WTC11 (cell line): Measurements from ENCODE around the gene KIT. TPM values are rescaled to one million over a fixed set of nuclear protein-coding genes. Genes with fewer than 3 reads are reported as not detected.

ENCODE experiments used
- ATAC-seq: fragments of 200-7000 bp; cut with Tn5 transposase; 2 replicates; pipeline ENCODE4 v1.10.0; 2021; ENCODE audit warnings: mild to moderate bottlenecking, moderate library complexity
- CTCF ChIA-PET: fragments of 300-600 bp; sonication (Branson Sonifier 250); formaldehyde crosslinking; loops from one replicate; lab custom pipeline; 2021; ENCODE audit warnings: antibody characterized with exemption; lab: Charles Lee
- POLR2A ChIA-PET: fragments of 350-600 bp; sonication (Branson Sonifier 250); formaldehyde crosslinking; loops from one replicate; lab custom pipeline; 2021; ENCODE audit warnings: antibody characterized with exemption; lab: Charles Lee
- DNase-seq: peaks from one replicate; pipeline ENCODE4 v3.0.0; 2021; ENCODE audit warnings: low spot score
- H3K27ac Mint-ChIP-seq: 2 replicates; pipeline ENCODE4 v1.8.0; 2021; ENCODE audit warnings: mixed read lengths
- H3K27me3 Mint-ChIP-seq: 2 replicates; pipeline ENCODE4 v1.8.0; 2021; ENCODE audit warnings: low read depth, mild to moderate bottlenecking, moderate library complexity, mixed read lengths
- H3K36me3 Mint-ChIP-seq: 2 replicates; pipeline ENCODE4 v1.8.0; 2021; ENCODE audit warnings: mixed read lengths
- H3K4me1 Mint-ChIP-seq: 2 replicates; pipeline ENCODE4 v1.8.0; 2022; ENCODE audit warnings: mixed read lengths
- H3K4me3 Mint-ChIP-seq: 2 replicates; pipeline ENCODE4 v1.8.0; 2021; ENCODE audit warnings: mild to moderate bottlenecking, moderate library complexity, mixed read lengths
- H3K9me3 Mint-ChIP-seq: 2 replicates; pipeline ENCODE4 v1.8.0; 2021; ENCODE audit warnings: mixed read lengths
- ATF1 ChIP-seq: sonication (generic); formaldehyde crosslinking; IDR thresholded peaks from 2 replicates; pipeline ENCODE4 v1.8.1; 2023; ENCODE audit warnings: mild to moderate bottlenecking, moderate library complexity, missing genetic modification reagents
- ATF2 ChIP-seq: sonication (generic); formaldehyde crosslinking; IDR thresholded peaks from 2 replicates; pipeline ENCODE4 v1.8.1; 2022; ENCODE audit warnings: low read depth, missing genetic modification reagents, borderline replicate concordance
- ATF3 ChIP-seq: sonication (generic); formaldehyde crosslinking; conservative IDR thresholded peaks from 2 replicates; pipeline ENCODE4 v1.8.1; 2022; ENCODE audit warnings: mild to moderate bottlenecking, missing genetic modification reagents
- CBFB ChIP-seq: sonication (generic); formaldehyde crosslinking; IDR thresholded peaks from 2 replicates; pipeline ENCODE4 v1.8.1; 2022; ENCODE audit warnings: mild to moderate bottlenecking, low read depth, missing genetic modification reagents
- E2F1 ChIP-seq: sonication (generic); formaldehyde crosslinking; IDR thresholded peaks from 2 replicates; pipeline ENCODE4 v1.8.0; 2022; ENCODE audit warnings: mild to moderate bottlenecking, missing genetic modification reagents
- E2F4 ChIP-seq: sonication (generic); formaldehyde crosslinking; IDR thresholded peaks from 2 replicates; pipeline ENCODE4 v1.8.1; 2022; ENCODE audit warnings: low read depth, mild to moderate bottlenecking, moderate library complexity, missing genetic modification reagents, borderline replicate concordance
- E2F5 ChIP-seq: sonication (generic); formaldehyde crosslinking; IDR thresholded peaks from 2 replicates; pipeline ENCODE4 v1.8.1; 2022; ENCODE audit warnings: mild to moderate bottlenecking, moderate library complexity, missing genetic modification reagents
- ETV6 ChIP-seq: sonication (generic); formaldehyde crosslinking; IDR thresholded peaks from 2 replicates; pipeline ENCODE4 v1.8.1; 2022; ENCODE audit warnings: mild to moderate bottlenecking, missing genetic modification reagents
- FOXJ3 ChIP-seq: sonication (generic); formaldehyde crosslinking; IDR thresholded peaks from 2 replicates; pipeline ENCODE4 v1.9.0; 2021; ENCODE audit warnings: missing genetic modification reagents, mild to moderate bottlenecking, borderline replicate concordance
- GTF2I ChIP-seq: fragments of 250-450 bp; sonication (Bioruptor Pico); conservative IDR thresholded peaks from 2 replicates; pipeline ENCODE4 v1.4.0; 2021; ENCODE audit warnings: mild to moderate bottlenecking
- KAT7 ChIP-seq: sonication (generic); formaldehyde crosslinking; IDR thresholded peaks from 2 replicates; pipeline ENCODE4 v1.8.1; 2023; ENCODE audit warnings: missing genetic modification reagents, mild to moderate bottlenecking, borderline replicate concordance
- MXD4 ChIP-seq: fragments of 250-450 bp; sonication (Bioruptor Pico); IDR thresholded peaks from 2 replicates; pipeline ENCODE4 v1.8.0; 2021; ENCODE audit warnings: mild to moderate bottlenecking, moderate library complexity, borderline replicate concordance
- NFATC4 ChIP-seq: fragments of 250-450 bp; sonication (Bioruptor Pico); IDR thresholded peaks from 2 replicates; pipeline ENCODE4 v1.9.0; 2021; ENCODE audit warnings: mild to moderate bottlenecking
- NR1H2 ChIP-seq: sonication (generic); formaldehyde crosslinking; IDR thresholded peaks from 2 replicates; pipeline ENCODE4 v1.9.0; 2021; ENCODE audit warnings: mild to moderate bottlenecking, moderate library complexity, missing genetic modification reagents
- NR2C2 ChIP-seq: sonication (generic); formaldehyde crosslinking; IDR thresholded peaks from 2 replicates; pipeline ENCODE4 v1.8.0; 2022; ENCODE audit warnings: mild to moderate bottlenecking, missing genetic modification reagents
- PRDM15 ChIP-seq: sonication (generic); formaldehyde crosslinking; IDR thresholded peaks from 2 replicates; pipeline ENCODE4 v1.8.0; 2022; ENCODE audit warnings: missing genetic modification reagents
- RELA ChIP-seq: sonication (generic); formaldehyde crosslinking; IDR thresholded peaks from 2 replicates; pipeline ENCODE4 v1.8.1; 2022; ENCODE audit warnings: missing genetic modification reagents, mild to moderate bottlenecking, borderline replicate concordance
- SOX15 ChIP-seq: fragments of 250-450 bp; sonication (Bioruptor Pico); IDR thresholded peaks from 2 replicates; pipeline ENCODE4 v1.9.0; 2021; ENCODE audit warnings: mild to moderate bottlenecking
- TCF7 ChIP-seq: sonication (generic); formaldehyde crosslinking; IDR thresholded peaks from 2 replicates; pipeline ENCODE4 v1.8.0; 2022; ENCODE audit warnings: mild to moderate bottlenecking, low read depth, missing genetic modification reagents, moderate library complexity
- ZNF121 ChIP-seq: sonication (generic); formaldehyde crosslinking; IDR thresholded peaks from 2 replicates; pipeline ENCODE4 v1.8.0; 2023; ENCODE audit warnings: missing genetic modification reagents
- ZNF416 ChIP-seq: fragments of 250-450 bp; sonication (Bioruptor Pico); IDR thresholded peaks from 2 replicates; pipeline ENCODE4 v1.9.0; 2021; ENCODE audit warnings: mild to moderate bottlenecking, inconsistent platforms
- total RNA-seq: library from RNA; stranded (reverse); gene quantifications from 3 replicates; pipeline ENCODE4 v1.2.3, GENCODE V29; 2021

KIT gene
- total RNA-seq, 1 experiment from 2014 or later, result 23.3 TPM

GRCh38 chr4:54754394-54754793 lies 96.6 kb downstream of the KIT start (continued):
- no peak for TF ChIP-seq ETV6
- no peak for TF ChIP-seq NR1H2 (CRISPR knock-in tag)
- TF ChIP-seq CBFB (CRISPR knock-in tag), result no peak
- TF ChIP-seq MXD4 (CRISPR knock-in tag), result no peak
- no peak for TF ChIP-seq ZNF121 (CRISPR knock-in tag)
- no peak for TF ChIP-seq PRDM15 (CRISPR knock-in tag)
- TF ChIP-seq FOXJ3 (CRISPR knock-in tag), result no peak
- no peak for TF ChIP-seq GTF2I
- no peak for TF ChIP-seq SOX15 (CRISPR knock-in tag)
- TF ChIP-seq ATF1 (CRISPR knock-in tag), result no peak
- no peak for TF ChIP-seq ZNF416 (CRISPR knock-in tag)
- no peak for TF ChIP-seq RELA (CRISPR knock-in tag)
- TF ChIP-seq E2F5, result no peak
- TF ChIP-seq, all 79 proteins: peak for 0

GRCh38 chr4:54764476-54764875 lies 106.7 kb downstream of the KIT start:
- Mint-ChIP-seq H3K9me3 (peaks cover 42% of the 10 kb centered on the region), H3K36me3 (peaks cover 16% of the 10 kb centered on the region)
- TF ChIP-seq E2F1, result no peak
- no peak for TF ChIP-seq E2F4
- TF ChIP-seq NR2C2, result no peak
- TF ChIP-seq NFATC4 (CRISPR knock-in tag), result no peak
- TF ChIP-seq KAT7 (CRISPR knock-in tag), result no peak
- no peak for TF ChIP-seq ATF2 (CRISPR knock-in tag)
- no peak for TF ChIP-seq E2F5
- TF ChIP-seq TCF7 (CRISPR knock-in tag), result no peak
- no peak for TF ChIP-seq ATF3 (CRISPR knock-in tag)
- TF ChIP-seq PRDM15 (CRISPR knock-in tag), result no peak

More at GRCh38 chr4:54764476-54764875, 106.7 kb downstream of the KIT start:
- H3K27me3 Mint-ChIP-seq, result no peaks in the 10 kb centered on the region
- H3K4me1 Mint-ChIP-seq, result peaks cover 24% of the 10 kb centered on the region
- ChIA-PET CTCF (no interaction called here), POLR2A (no interaction called here)
- no peak for DNase-seq
- ATAC-seq, result no peak; the same call in 1 of the 2 replicates
- peak overlapping the region; percentile 35; the same call in 1 of the 2 replicates for H3K27ac Mint-ChIP-seq
- no peak overlapping the region for H3K4me3 Mint-ChIP-seq
